ENCODE measurements around the gene COA4.
A peak's percentile ranks its signal among the peaks of the same experiment; 100 is the strongest.

Gene COA4

GRCh38 chr11:73869332-73869949 is 7.2 kb downstream of the COA4 start:
- 96% methylated on average over 1 of the region's 1 CpG for WGBS
- H3K27ac ChIP-seq (ENCODE audit: low read length, poor library complexity, severe bottlenecking), result no peak overlapping the region

GRCh38 chr11:73866586-73866996 is 10.1 kb downstream of the COA4 start:
- 5% methylated on average over 2 of the region's 2 CpGs for WGBS
- Histone ChIP-seq H3K4me2 (ENCODE audit: low read length, poor library complexity, severe bottlenecking) (no peak overlapping the region), H3K14ac (ENCODE audit: low read length in 2 of 2) (no peak overlapping the region), H3K79me1 (replicated peaks; ENCODE audit: low read length, poor library complexity, severe bottlenecking) (no peaks in the 10 kb centered on the region), H4K91ac (ENCODE audit: low read length) (no peak overlapping the region), H3K9ac (ENCODE audit: low read length) (peak overlapping the region; percentile 54), H2BK5ac (ENCODE audit: low read depth, low read length, poor library complexity, severe bottlenecking) (no peak overlapping the region), H2BK15ac (ENCODE audit: low read depth, poor library complexity, severe bottlenecking) (no peak overlapping the region), H2AFZ (ENCODE audit: low read depth, low read length) (no peak overlapping the region), H3K9me3 (ENCODE audit: control insufficient read depth, low read length) (no peaks in the 10 kb centered on the region), H3K36me3 (ENCODE audit: control insufficient read depth in 1 of 2, insufficient read depth in 2 of 2, low read depth in 1 of 2, low read length in 2 of 2) (peaks cover 12 to 18% of the 10 kb centered on the region in 2 experiments), H3K23ac (ENCODE audit: low read length in 2 of 2) (no peak overlapping the region), H2AK5ac (ENCODE audit: low read length, severe bottlenecking) (no peak overlapping the region), H2BK12ac (ENCODE audit: low read length in 2 of 2) (no peak overlapping the region), H4K8ac (ENCODE audit: low read length) (no peak overlapping the region), H3K4ac (ENCODE audit: low read depth in 1 of 2, low read length in 2 of 2) (no peak overlapping the region), H2BK120ac (ENCODE audit: low read depth, low read length) (no peak overlapping the region), H3K4me1 (ENCODE audit: control insufficient read depth, insufficient read depth, low read depth, low read length) (no peaks in the 10 kb centered on the region), H3K27me3 (ENCODE audit: control insufficient read depth in 1 of 2, insufficient read depth in 1 of 2, low read length in 2 of 2) (no peaks in the 10 kb centered on the region), H3K18ac (ENCODE audit: low read depth in 1 of 2, low read length in 2 of 2) (peak overlapping the region in 1 of 2 experiments; percentile 37), H3K27ac (ENCODE audit: low read length, poor library complexity, severe bottlenecking) (peak overlapping the region; percentile 74), H3K4me3 (ENCODE audit: insufficient read depth in 1 of 2, low read depth in 1 of 2, low read length in 2 of 2) (no peak overlapping the region)
- DNase-seq, result peak; percentile 97

More at GRCh38 chr11:73869332-73869949, 7.2 kb downstream of the COA4 start:
- H3K27me3 ChIP-seq (ENCODE audit: control insufficient read depth in 1 of 2, insufficient read depth in 1 of 2, low read length in 2 of 2), result no peaks in the 10 kb centered on the region
- peak overlapping the region; percentile 4 for H3K9ac ChIP-seq (ENCODE audit: low read length)
- no peak overlapping the region for H3K4me3 ChIP-seq (ENCODE audit: insufficient read depth in 1 of 2, low read depth in 1 of 2, low read length in 2 of 2)
- H2BK5ac ChIP-seq (ENCODE audit: low read depth, low read length, poor library complexity, severe bottlenecking), result no peak overlapping the region
- H3K14ac ChIP-seq (ENCODE audit: low read length in 2 of 2), result no peak overlapping the region
- H3K23ac ChIP-seq (ENCODE audit: low read length in 2 of 2), result no peak overlapping the region
- peaks cover 2% of the 10 kb centered on the region for H3K4me1 ChIP-seq (ENCODE audit: control insufficient read depth, insufficient read depth, low read depth, low read length)
- no peaks in the 10 kb centered on the region for H3K9me3 ChIP-seq (ENCODE audit: control insufficient read depth, low read length)
- no peak overlapping the region for H4K8ac ChIP-seq (ENCODE audit: low read length)
- no peak overlapping the region for H3K4me2 ChIP-seq (ENCODE audit: low read length, poor library complexity, severe bottlenecking)
- H3K4ac ChIP-seq (ENCODE audit: low read depth in 1 of 2, low read length in 2 of 2), result no peak overlapping the region
- H4K91ac ChIP-seq (ENCODE audit: low read length), result no peak overlapping the region
- no peak overlapping the region for H2BK12ac ChIP-seq (ENCODE audit: low read length in 2 of 2)
- peaks cover 28 to 38% of the 10 kb centered on the region in 2 experiments for H3K36me3 ChIP-seq (ENCODE audit: control insufficient read depth in 1 of 2, insufficient read depth in 2 of 2, low read depth in 1 of 2, low read length in 2 of 2)
- H3K79me1 ChIP-seq (replicated peaks; ENCODE audit: low read length, poor library complexity, severe bottlenecking), result peaks cover 12% of the 10 kb centered on the region
- H2BK15ac ChIP-seq (ENCODE audit: low read depth, poor library complexity, severe bottlenecking), result no peak overlapping the region
- H3K18ac ChIP-seq (ENCODE audit: low read depth in 1 of 2, low read length in 2 of 2), result no peak overlapping the region
- H2BK120ac ChIP-seq (ENCODE audit: low read depth, low read length), result no peak overlapping the region
- no peak for DNase-seq
- no peak overlapping the region for H2AFZ ChIP-seq (ENCODE audit: low read depth, low read length)
- H2AK5ac ChIP-seq (ENCODE audit: low read length, severe bottlenecking), result no peak overlapping the region

- H3K18ac ChIP-seq (ENCODE audit: low read depth in 1 of 2, low read length in 2 of 2), result peak overlapping the region in 1 of 2 experiments; percentile 8
- no peak overlapping the region for H2BK12ac ChIP-seq (ENCODE audit: low read length in 2 of 2)
- no peak overlapping the region for H3K23ac ChIP-seq (ENCODE audit: low read length in 2 of 2)
- H2BK5ac ChIP-seq (ENCODE audit: low read depth, low read length, poor library complexity, severe bottlenecking), result no peak overlapping the region
- peak overlapping the region; percentile 54 for H3K9ac ChIP-seq (ENCODE audit: low read length)
- H3K27ac ChIP-seq (ENCODE audit: low read length, poor library complexity, severe bottlenecking), result peak overlapping the region; percentile 74
- no peak for DNase-seq
- no peak overlapping the region for H3K4me3 ChIP-seq (ENCODE audit: insufficient read depth in 1 of 2, low read depth in 1 of 2, low read length in 2 of 2)
- H2AK5ac ChIP-seq (ENCODE audit: low read length, severe bottlenecking), result peak overlapping the region; percentile 1
- H4K8ac ChIP-seq (ENCODE audit: low read length), result no peak overlapping the region
- H3K79me1 ChIP-seq (replicated peaks; ENCODE audit: low read length, poor library complexity, severe bottlenecking), result no peaks in the 10 kb centered on the region
- no peak overlapping the region for H4K91ac ChIP-seq (ENCODE audit: low read length)
- peaks cover 12 to 14% of the 10 kb centered on the region in 2 experiments for H3K36me3 ChIP-seq (ENCODE audit: control insufficient read depth in 1 of 2, insufficient read depth in 2 of 2, low read depth in 1 of 2, low read length in 2 of 2)
- H3K4me2 ChIP-seq (ENCODE audit: low read length, poor library complexity, severe bottlenecking), result no peak overlapping the region
- no peak overlapping the region for H3K14ac ChIP-seq (ENCODE audit: low read length in 2 of 2)
- H3K27me3 ChIP-seq (ENCODE audit: control insufficient read depth in 1 of 2, insufficient read depth in 1 of 2, low read length in 2 of 2), result no peaks in the 10 kb centered on the region
- H2BK120ac ChIP-seq (ENCODE audit: low read depth, low read length), result no peak overlapping the region
- H3K9me3 ChIP-seq (ENCODE audit: control insufficient read depth, low read length), result no peaks in the 10 kb centered on the region
- H3K4me1 ChIP-seq (ENCODE audit: control insufficient read depth, insufficient read depth, low read depth, low read length), result no peaks in the 10 kb centered on the region
- H3K4ac ChIP-seq (ENCODE audit: low read depth in 1 of 2, low read length in 2 of 2), result no peak overlapping the region
- no peak overlapping the region for H2AFZ ChIP-seq (ENCODE audit: low read depth, low read length)
- WGBS, result 93% methylated on average over 3 of the region's 5 CpGs
- H2BK15ac ChIP-seq (ENCODE audit: low read depth, poor library complexity, severe bottlenecking), result no peak overlapping the region
Measured at GRCh38 chr11:73866095-73866579, 10.5 kb downstream of the COA4 start.

- Histone ChIP-seq H3K23ac (ENCODE audit: low read length in 2 of 2) (no peak overlapping the region), H3K9me3 (ENCODE audit: control insufficient read depth, low read length) (no peaks in the 10 kb centered on the region), H3K27ac (ENCODE audit: low read length, poor library complexity, severe bottlenecking) (no peak overlapping the region)
Measured at GRCh38 chr11:73862986-73863385, 13.7 kb downstream of the COA4 start.

More at GRCh38 chr11:73862986-73863385, 13.7 kb downstream of the COA4 start:
- peaks cover 12 to 14% of the 10 kb centered on the region in 2 experiments for H3K36me3 ChIP-seq (ENCODE audit: control insufficient read depth in 1 of 2, insufficient read depth in 2 of 2, low read depth in 1 of 2, low read length in 2 of 2)
- H3K9ac ChIP-seq (ENCODE audit: low read length), result no peak overlapping the region
- H3K4me1 ChIP-seq (ENCODE audit: control insufficient read depth, insufficient read depth, low read depth, low read length), result no peaks in the 10 kb centered on the region
- H2BK5ac ChIP-seq (ENCODE audit: low read depth, low read length, poor library complexity, severe bottlenecking), result no peak overlapping the region
- no peaks in the 10 kb centered on the region for H3K27me3 ChIP-seq (ENCODE audit: control insufficient read depth in 1 of 2, insufficient read depth in 1 of 2, low read length in 2 of 2)
- H3K4ac ChIP-seq (ENCODE audit: low read depth in 1 of 2, low read length in 2 of 2), result no peak overlapping the region
- no peak overlapping the region for H2BK120ac ChIP-seq (ENCODE audit: low read depth, low read length)
- H4K8ac ChIP-seq (ENCODE audit: low read length), result no peak overlapping the region
- no peak overlapping the region for H2AK5ac ChIP-seq (ENCODE audit: low read length, severe bottlenecking)
- no peak overlapping the region for H3K4me3 ChIP-seq (ENCODE audit: insufficient read depth in 1 of 2, low read depth in 1 of 2, low read length in 2 of 2)
- H3K18ac ChIP-seq (ENCODE audit: low read depth in 1 of 2, low read length in 2 of 2), result no peak overlapping the region
- H2BK15ac ChIP-seq (ENCODE audit: low read depth, poor library complexity, severe bottlenecking), result no peak overlapping the region
- no peak overlapping the region for H2AFZ ChIP-seq (ENCODE audit: low read depth, low read length)
- WGBS, result 87% methylated on average over 4 of the region's 4 CpGs
- no peaks in the 10 kb centered on the region for H3K79me1 ChIP-seq (replicated peaks; ENCODE audit: low read length, poor library complexity, severe bottlenecking)
- H2BK12ac ChIP-seq (ENCODE audit: low read length in 2 of 2), result no peak overlapping the region
- no peak for DNase-seq
- no peak overlapping the region for H3K4me2 ChIP-seq (ENCODE audit: low read length, poor library complexity, severe bottlenecking)
- H3K14ac ChIP-seq (ENCODE audit: low read length in 2 of 2), result no peak overlapping the region
- H4K91ac ChIP-seq (ENCODE audit: low read length), result no peak overlapping the region
